ENCODE measurements around the gene FBXO10. TPM values are rescaled to one million over a fixed set of nuclear protein-coding genes. Genes with fewer than 3 reads are reported as not detected.
"Not testable (repeated sequence)": the region's sequence is repeated elsewhere in the genome, so short reads cannot be mapped to it uniquely, and the experiment has no call there.

Gene FBXO10
- total RNA-seq, 1 donor from 2014 or later: 8.2 TPM

- no peaks in the 10 kb centered on the region for H3K9me3 ChIP-seq
- no peak for TF ChIP-seq CTCF (IDR thresholded peaks at IDR 0.05)
- H3K36me3 ChIP-seq: peaks cover 12 to 34% of the 10 kb centered on the region in 2 donors
- no peaks in the 10 kb centered on the region for H3K4me1 ChIP-seq
- DNase-seq (ENCODE audit: low spot score in 2 of 2): no peak
- intact Hi-C loops (cut with DNase I): no loop called here
- H3K27me3 ChIP-seq: no peaks in the 10 kb centered on the region
- no peak overlapping the region for H3K27ac ChIP-seq
- H3K4me3 ChIP-seq: no peak overlapping the region
Observed at GRCh38 chr9:37517923-37518322, 58.3 kb downstream of the FBXO10 start.

DNA sequence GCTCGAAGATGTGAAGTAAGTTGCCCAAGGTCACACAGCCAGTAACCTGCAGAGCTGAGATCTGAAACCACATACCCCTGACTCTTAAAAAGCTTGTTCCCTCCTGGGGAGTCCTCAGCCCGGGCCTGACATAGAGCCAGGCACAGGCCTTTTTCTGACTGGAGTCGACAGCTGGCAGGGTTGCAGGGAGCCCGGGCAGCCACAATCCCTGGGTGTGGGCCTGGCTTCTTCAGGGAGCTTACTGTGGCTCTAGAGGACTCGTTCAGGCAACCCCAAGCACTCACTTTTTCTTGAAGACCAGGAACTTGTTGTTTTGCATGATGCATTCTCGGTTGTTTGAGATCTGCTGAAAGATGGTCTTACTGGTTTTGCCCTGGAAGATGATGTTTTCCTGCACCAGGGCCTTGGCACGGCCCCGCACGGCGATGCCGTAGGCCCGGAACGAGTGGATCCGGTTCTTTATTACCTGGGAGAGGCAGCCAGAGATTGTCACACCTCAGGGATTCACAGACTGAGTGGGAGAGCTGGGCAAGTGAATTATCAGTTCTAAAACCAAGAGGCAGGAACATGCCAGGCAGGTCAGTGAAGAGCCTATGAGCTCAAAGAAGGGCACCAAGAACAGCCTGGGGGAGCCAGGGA lies 60.4 kb downstream of the FBXO10 start:
- no peak for DNase-seq (ENCODE audit: low spot score in 2 of 2)
- H3K9me3 ChIP-seq: no peaks in the 10 kb centered on the region
- H3K27me3 ChIP-seq: no peaks in the 10 kb centered on the region
- TF ChIP-seq CTCF (IDR thresholded peaks at IDR 0.05): no peak
- intact Hi-C loops (cut with DNase I): no loop called here
- H3K36me3 ChIP-seq: peaks cover 0 to 13% of the 10 kb centered on the region in 2 donors
- no peak overlapping the region for H3K4me3 ChIP-seq
- H3K4me1 ChIP-seq: no peaks in the 10 kb centered on the region
- no peak overlapping the region for H3K27ac ChIP-seq

DNA sequence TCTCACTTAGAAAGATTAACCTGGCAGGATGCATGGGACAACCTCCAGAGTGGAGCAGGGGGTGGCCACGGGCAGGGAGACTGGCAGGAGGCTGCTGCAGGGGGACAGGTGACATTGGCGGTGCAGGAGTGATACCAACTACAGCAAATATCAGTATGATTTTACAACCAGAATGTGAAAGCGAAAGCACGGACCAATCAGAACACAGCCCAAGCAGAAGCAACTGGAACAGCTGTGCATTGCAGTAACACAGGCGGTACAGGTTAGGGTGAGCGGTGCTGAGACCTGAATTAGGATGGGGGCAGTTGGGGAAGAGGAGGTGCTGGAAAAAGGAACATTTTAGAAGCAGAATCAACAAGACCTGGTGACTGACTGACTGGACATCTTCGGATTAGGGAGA lies 61.2 kb downstream of the FBXO10 start:
- Histone ChIP-seq H3K27ac (no peak overlapping the region), H3K9me3 (no peaks in the 10 kb centered on the region), H3K27me3 (no peaks in the 10 kb centered on the region), H3K36me3 (peaks cover 0 to 10% of the 10 kb centered on the region in 2 donors), H3K4me3 (no peak overlapping the region), H3K4me1 (no peaks in the 10 kb centered on the region)
- intact Hi-C loops (cut with DNase I): no loop called here
- no peak for DNase-seq (ENCODE audit: low spot score in 2 of 2)
- no peak for TF ChIP-seq CTCF (IDR thresholded peaks at IDR 0.05)

DNA sequence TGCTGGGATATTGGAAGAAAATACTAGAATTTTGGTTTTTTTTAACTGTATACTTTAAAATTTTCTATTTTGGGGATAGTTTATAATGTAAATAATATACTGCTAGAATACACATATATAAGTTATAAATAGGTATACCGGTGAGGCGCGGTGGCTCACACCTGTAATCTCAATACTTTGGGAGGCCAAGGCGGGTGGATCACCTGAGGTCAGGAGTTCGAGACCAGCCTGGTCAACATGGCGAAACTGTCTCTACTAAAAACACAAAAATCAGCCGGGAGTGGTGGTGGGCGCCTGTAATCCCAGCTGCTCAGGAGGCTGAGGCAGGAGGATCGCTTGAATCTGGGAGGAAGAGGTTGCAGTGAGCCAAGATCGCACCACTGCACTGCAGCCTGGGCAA lies 61.8 kb downstream of the FBXO10 start:
- H3K4me1 ChIP-seq; DNase-seq (ENCODE audit: low spot score in 2 of 2); H3K27ac ChIP-seq; H3K4me3 ChIP-seq; H3K36me3 ChIP-seq; H3K27me3 ChIP-seq; intact Hi-C loops (cut with DNase I); H3K9me3 ChIP-seq: not testable (repeated sequence)

GRCh38 chr9:37512437-37512836 lies 63.7 kb downstream of the FBXO10 start:
- intact Hi-C loops (cut with DNase I): no loop called here
- Histone ChIP-seq H3K4me3 (no peak overlapping the region), H3K27ac (no peak overlapping the region), H3K9me3 (no peaks in the 10 kb centered on the region), H3K4me1 (no peaks in the 10 kb centered on the region), H3K27me3 (no peaks in the 10 kb centered on the region), H3K36me3 (peaks cover 2 to 15% of the 10 kb centered on the region in 2 donors)
- no peak for TF ChIP-seq CTCF (IDR thresholded peaks at IDR 0.05)
- no peak for DNase-seq (ENCODE audit: low spot score in 2 of 2)

DNA sequence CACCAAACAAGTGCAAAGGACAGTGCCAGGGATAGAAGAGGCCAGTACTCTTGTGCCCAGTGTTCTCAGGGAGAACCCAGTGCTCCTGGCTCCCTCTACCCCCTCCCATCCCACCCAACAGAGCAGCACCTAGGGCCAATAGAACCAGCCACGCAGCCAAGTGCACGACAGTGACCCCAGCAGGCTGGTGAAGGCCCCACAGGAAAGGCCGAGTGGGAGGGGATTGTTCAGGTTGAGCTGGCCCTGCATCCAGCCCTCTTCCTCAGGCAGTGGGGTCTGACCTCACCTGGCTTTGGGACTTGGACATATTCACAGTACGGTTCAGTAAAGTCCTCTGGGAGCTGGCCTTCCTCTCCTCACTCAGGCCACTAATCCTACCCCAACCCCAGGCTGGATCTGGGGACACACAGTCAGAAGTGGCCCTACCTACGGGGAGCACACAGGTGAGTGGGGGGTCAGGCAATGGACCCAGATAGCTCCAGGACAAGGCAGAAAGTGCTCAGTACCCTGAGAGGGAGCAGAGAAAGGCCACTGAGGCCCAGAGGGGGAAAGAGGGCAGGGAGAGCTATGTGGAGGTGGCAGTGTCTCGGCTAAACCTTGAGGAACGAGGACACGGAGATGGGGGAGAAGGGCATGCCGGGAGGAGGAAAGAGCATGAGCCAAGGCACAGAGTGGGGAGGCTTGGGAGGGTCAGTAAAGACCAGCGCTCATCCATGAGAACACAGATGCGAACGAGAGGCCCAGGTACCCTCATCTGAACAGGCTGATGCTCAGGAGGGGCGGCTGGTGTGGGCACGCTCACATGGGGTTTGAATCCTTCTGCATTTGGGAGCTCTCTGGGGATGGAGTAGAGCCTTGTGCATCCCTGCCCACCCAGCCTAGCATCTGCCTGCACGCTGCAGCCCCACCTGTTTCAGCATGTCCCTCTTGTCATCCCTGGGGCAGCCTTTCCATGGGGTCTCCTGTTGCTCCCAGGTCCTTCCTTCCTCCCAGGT lies 64.9 kb downstream of the FBXO10 start:
- Histone ChIP-seq H3K36me3 (peaks cover 3 to 19% of the 10 kb centered on the region in 2 donors), H3K27me3 (no peaks in the 10 kb centered on the region), H3K27ac (no peak overlapping the region), H3K4me1 (no peaks in the 10 kb centered on the region), H3K9me3 (no peaks in the 10 kb centered on the region), H3K4me3 (no peak overlapping the region)
- TF ChIP-seq CTCF (IDR thresholded peaks at IDR 0.05): peak in 2 of 3 experiments; percentile 10 to 41
- intact Hi-C loops (cut with DNase I): no loop called here
- DNase-seq (ENCODE audit: low spot score in 2 of 2): no peak

DNA sequence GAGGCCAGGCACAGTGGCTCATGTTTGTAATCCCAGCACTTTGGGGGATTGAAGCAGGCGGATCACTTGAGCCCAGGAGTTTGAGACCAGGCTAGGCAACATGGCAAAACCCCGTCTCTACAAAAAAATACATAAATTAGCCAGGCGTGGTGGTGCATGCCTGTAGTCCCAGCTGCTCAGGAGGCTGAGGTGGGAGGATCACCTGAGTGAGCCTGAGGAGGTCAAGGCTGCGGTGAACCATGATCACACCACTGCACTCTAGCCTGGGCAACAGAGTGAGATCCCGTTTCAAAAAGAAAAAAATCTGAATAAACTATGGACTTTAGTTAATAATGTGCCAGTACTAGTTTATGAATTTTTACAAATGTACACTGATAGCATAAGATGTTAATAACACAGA lies 66.1 kb downstream of the FBXO10 start:
- intact Hi-C loops (cut with DNase I); H3K27ac ChIP-seq; H3K27me3 ChIP-seq; H3K9me3 ChIP-seq; H3K4me3 ChIP-seq; DNase-seq (ENCODE audit: low spot score in 2 of 2); H3K4me1 ChIP-seq: not testable (repeated sequence)
- H3K36me3 ChIP-seq: peaks cover 3 to 17% of the 10 kb centered on the region in 2 donors
